Measurements from ENCODE around the gene AP2A1. TPM values are rescaled to one million over a fixed set of nuclear protein-coding genes. Genes with fewer than 3 reads are reported as not detected.

AP2A1 gene
- total RNA-seq, 1 donor from 2014 or later: 67.6 TPM

DNA sequence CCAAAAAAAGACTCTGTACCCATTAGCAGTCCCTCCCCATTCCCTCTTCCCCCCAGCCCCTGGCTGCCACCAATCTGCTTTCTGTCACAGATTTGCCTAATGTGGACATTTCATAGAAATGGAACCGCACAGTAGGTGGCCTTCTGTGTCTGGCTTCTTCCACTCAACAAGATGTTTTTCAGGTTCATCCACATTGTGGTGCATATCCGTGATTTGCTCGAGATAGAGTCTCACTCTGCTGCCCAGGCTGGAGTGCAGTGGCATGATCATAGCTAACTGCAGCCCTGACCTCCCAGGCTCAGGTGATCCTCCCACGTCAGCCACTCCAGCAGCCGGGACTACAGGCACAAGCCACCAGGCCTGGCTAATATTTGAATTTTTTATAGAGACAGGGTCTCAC lies 20.9 kb downstream of the AP2A1 start:
- no peaks in the 10 kb centered on the region for H3K27me3 ChIP-seq (ENCODE audit: low read depth)
- peaks cover 4% of the 10 kb centered on the region for H3K4me1 ChIP-seq
- H3K4me3 ChIP-seq: no peak overlapping the region
- DNase-seq (no peak), ATAC-seq (no peak)
- H3K36me3 ChIP-seq: peaks cover 89% of the 10 kb centered on the region
- H3K9me3 ChIP-seq: no peaks in the 10 kb centered on the region
- intact Hi-C loops (cut with DNase I): no loop called here
- no peak overlapping the region for H3K27ac ChIP-seq
- TF ChIP-seq, protein P1, sequence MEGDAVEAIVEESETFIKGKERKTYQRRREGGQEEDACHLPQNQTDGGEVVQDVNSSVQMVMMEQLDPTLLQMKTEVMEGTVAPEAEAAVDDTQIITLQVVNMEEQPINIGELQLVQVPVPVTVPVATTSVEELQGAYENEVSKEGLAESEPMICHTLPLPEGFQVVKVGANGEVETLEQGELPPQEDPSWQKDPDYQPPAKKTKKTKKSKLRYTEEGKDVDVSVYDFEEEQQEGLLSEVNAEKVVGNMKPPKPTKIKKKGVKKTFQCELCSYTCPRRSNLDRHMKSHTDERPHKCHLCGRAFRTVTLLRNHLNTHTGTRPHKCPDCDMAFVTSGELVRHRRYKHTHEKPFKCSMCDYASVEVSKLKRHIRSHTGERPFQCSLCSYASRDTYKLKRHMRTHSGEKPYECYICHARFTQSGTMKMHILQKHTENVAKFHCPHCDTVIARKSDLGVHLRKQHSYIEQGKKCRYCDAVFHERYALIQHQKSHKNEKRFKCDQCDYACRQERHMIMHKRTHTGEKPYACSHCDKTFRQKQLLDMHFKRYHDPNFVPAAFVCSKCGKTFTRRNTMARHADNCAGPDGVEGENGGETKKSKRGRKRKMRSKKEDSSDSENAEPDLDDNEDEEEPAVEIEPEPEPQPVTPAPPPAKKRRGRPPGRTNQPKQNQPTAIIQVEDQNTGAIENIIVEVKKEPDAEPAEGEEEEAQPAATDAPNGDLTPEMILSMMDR (IDR thresholded peaks at IDR 0.05): no peak

DNA sequence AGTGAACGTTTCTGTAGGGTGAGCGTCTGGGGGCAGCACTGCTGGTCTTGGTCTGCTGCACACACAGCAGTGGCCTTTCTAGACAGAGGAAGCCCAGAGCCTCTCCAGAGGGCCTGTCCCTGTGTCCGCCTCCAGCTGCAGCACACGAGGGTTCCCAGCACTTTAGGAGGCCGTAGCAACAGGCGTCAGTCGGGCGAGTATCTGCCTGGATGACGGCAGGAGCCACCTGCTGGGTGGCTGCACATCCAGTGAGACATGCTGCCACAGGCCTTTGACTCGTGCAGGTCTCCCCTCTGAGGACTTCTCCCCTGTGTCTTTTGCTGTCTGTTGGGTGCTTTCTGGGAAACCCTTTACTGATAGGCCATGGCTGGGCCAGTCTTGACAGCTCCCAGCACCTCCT lies 22.1 kb downstream of the AP2A1 start:
- TF ChIP-seq, protein P1 (IDR thresholded peaks at IDR 0.05): no peak
- no peak for ATAC-seq
- no peak overlapping the region for H3K27ac ChIP-seq
- no peak overlapping the region for H3K4me3 ChIP-seq
- DNase-seq: no peak
- H3K9me3 ChIP-seq: no peaks in the 10 kb centered on the region
- peaks cover 89% of the 10 kb centered on the region for H3K36me3 ChIP-seq
- H3K27me3 ChIP-seq (ENCODE audit: low read depth): no peaks in the 10 kb centered on the region
- intact Hi-C loops (cut with DNase I): no loop called here
- H3K4me1 ChIP-seq: peaks cover 4% of the 10 kb centered on the region

DNA sequence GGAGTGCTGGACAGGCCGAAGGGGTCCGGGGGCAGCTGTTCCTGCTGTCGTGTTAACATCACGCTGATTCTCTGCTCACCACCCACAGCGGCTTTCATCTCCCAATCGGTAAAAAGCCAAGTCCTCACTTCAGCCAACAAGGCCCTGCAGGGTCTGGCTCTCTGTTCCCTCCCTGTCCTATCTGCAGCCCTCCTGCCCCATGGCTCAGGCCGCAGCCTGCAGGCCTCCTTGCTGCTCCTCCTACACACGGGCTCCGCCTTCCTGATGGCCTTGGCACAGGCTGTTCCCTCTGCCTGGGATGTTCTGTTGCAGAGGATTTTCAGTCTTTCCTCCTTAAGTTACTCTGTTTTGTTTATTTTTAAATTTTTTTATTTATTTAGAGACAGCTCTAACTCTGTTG lies 24.1 kb downstream of the AP2A1 start:
- Histone ChIP-seq H3K9me3 (no peaks in the 10 kb centered on the region), H3K4me3 (no peak overlapping the region), H3K27ac (peak overlapping the region; percentile 19), H3K36me3 (peaks cover 89% of the 10 kb centered on the region), H3K27me3 (ENCODE audit: low read depth) (no peaks in the 10 kb centered on the region), H3K4me1 (peaks cover 4% of the 10 kb centered on the region)
- DNase-seq: no peak
- intact Hi-C loops (cut with DNase I): no loop called here
- ATAC-seq: peak in 1 of 2 donors; percentile 63
- TF ChIP-seq, protein P1 (IDR thresholded peaks at IDR 0.05): no peak

DNA sequence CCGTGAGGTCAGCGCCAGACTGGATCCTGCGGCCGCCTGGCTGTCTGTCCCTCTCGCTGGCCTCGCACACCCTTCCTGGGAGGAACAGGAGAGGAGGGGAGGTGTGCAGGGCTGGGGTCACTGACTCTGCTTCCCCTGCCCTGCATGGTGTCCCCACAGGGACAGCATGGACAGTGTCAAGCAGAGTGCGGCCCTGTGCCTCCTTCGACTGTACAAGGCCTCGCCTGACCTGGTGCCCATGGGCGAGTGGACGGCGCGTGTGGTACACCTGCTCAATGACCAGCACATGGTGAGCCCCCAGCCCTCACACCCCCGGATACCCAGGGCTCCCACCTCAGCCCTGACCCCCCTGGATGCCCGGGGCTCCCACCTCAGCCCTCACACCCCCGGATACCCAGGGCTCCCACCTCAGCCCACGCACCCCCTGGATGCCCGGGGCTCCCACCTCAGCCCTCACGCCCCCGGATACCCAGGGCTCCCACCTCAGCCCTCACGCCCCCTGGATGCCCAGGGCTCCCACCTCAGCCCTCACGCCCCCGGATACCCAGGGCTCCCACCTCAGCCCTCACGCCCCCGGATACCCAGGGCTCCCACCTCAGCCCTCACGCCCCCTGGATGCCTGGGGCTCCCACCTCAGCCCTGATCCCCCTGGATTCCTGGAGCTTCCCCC lies 25.1 kb downstream of the AP2A1 start:
- ATAC-seq (no peak), DNase-seq (no peak)
- H3K27me3 ChIP-seq (ENCODE audit: low read depth): no peaks in the 10 kb centered on the region
- H3K4me3 ChIP-seq: no peak overlapping the region
- peaks cover 89% of the 10 kb centered on the region for H3K36me3 ChIP-seq
- H3K27ac ChIP-seq: no peak overlapping the region
- TF ChIP-seq, protein P1 (IDR thresholded peaks at IDR 0.05): no peak
- H3K9me3 ChIP-seq: no peaks in the 10 kb centered on the region
- peaks cover under 1% of the 10 kb centered on the region for H3K4me1 ChIP-seq
- intact Hi-C loops (cut with DNase I): no loop called here

DNA sequence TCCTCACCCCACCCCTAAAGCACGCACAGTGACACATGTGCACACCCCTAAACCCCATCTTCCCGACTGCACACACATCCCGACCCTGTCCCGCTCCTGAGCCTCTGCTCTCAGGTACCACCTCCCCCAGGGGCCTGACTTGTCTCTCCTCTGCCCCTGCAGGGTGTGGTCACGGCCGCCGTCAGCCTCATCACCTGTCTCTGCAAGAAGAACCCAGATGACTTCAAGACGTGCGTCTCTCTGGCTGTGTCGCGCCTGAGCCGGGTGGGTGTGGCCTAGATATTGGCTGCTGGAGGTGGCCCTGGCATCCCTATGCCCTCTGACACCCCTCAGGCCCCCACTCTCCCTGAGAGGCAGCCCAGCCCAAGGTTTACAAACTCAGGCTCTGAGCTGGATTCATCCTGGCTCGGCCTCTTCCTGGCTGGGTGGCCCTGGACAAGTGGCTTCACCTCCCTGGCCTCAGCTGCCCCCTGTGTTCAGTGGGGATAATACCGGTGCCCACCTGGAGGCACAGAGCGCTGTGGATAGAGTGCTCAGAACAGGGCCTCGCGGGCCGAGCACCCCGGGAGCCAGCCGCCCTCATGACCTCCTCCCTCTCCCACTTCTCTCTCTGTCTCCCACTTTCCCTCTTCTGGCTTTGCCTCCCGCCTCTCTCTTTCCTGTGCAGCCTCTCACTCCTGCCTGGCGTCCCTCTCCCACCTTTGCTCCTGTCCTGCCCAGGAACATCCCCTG lies 26.2 kb downstream of the AP2A1 start:
- H3K4me3 ChIP-seq: no peak overlapping the region
- no peak overlapping the region for H3K27ac ChIP-seq
- DNase-seq: no peak
- TF ChIP-seq, protein P1 (IDR thresholded peaks at IDR 0.05): no peak
- peaks cover 91% of the 10 kb centered on the region for H3K36me3 ChIP-seq
- no peak for ATAC-seq
- intact Hi-C loops (cut with DNase I): no loop called here
- H3K27me3 ChIP-seq (ENCODE audit: low read depth): no peaks in the 10 kb centered on the region
- no peaks in the 10 kb centered on the region for H3K9me3 ChIP-seq
- H3K4me1 ChIP-seq: no peaks in the 10 kb centered on the region

All from lower lobe of right lung (tissue), 2 donors.